Fibroblast of skin of abdomen (primary cell): ENCODE results near the gene MAPK8IP2.
"Not testable (repeated sequence)": the region's sequence is repeated elsewhere in the genome, so short reads cannot be mapped to it uniquely, and the experiment has no call there.

Experiments used
- DNase-seq: peaks from one replicate; pipeline ENCODE4 v3.0.0-alpha.2; 2013

MAPK8IP2 gene

DNA sequence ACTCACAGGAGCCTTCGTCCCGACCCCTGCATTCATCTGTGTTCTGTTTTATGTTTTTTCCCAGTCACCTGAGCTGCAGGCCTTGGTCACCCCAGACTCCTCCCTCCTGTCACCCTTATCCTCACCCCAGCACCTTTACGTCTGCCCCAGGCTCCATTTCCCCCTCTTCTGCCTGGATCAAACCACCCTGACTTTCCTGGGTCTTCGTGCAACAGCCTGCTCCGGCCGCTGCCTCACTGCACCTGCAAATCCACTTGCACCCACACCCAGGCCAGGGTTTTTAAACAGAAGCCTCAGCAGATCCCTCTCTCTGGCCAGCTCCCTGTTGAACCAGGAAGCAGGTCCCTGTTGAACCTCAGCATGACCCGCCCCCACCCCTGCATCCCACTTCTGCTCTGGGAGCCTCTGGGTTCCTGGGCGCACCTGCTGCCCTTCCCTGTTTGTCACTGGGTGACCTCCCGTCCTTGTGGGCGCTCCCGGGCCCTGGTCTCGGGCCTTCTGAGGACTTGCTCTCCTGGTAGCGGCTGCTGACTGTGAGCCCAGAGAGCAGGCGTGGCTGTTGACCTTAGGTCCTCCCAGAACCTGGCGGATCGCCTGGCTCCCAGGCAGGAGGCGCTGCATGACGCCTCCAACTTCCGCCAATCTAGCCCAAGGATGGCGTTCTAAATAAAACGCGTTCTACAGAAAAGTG is 12.8 kb downstream of the MAPK8IP2 start:
- no peak for DNase-seq

DNA sequence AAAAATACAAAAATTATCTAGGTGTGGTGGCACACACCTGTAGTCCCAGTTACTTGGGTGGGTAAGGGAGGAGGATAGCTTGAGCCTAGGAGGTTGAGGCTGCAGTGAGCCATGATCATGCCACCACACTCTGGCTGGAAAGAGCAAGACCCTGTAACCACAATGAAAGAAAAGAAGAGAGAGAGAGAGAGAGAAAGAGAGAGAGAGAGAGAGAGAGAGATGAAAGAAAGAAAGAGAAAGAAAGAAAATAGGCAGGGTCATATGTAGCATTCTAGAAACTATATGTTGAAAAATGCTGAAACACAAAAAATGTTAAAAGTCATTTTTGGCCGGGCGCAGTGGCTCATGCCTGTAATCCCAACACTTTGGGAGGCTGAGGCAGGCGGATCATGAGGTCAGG is 13.7 kb downstream of the MAPK8IP2 start:
- DNase-seq: not testable (repeated sequence)

DNA sequence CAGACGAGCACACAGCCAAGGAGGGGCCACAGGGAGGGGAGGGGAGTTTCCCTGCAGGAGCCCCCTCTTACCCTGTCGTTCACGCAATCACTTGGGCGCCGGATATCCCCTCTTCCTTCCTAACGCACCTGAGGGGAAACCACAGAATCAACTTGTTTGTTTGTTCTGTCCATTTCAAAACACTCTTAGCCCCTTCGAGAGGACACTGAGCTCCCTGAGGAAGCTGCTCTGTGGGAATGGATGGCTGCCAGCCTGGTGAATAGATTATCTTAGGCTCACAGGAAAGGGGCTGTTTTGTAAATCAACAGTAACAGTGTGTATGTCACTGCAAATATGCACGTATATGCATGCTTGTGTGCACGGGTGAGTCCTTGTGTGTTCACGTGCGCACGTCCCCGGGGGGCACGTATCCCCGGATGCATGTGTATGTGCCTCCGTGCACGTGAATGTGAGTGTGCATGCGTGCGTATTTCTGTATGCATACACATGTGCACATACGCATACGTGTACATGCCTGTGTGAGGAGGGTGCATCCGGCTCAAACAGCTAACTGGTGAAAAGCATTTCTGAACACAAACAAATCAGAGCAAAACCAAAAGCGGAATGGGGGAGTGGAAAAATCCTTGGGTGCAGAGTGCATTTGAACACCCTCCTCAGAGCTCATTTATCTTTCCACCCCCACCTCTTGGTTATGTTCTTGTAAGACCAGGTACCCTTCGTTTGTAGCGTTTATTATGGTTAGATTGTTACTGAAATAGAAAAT is 20.2 kb downstream of the MAPK8IP2 start:
- DNase-seq: no peak

DNA sequence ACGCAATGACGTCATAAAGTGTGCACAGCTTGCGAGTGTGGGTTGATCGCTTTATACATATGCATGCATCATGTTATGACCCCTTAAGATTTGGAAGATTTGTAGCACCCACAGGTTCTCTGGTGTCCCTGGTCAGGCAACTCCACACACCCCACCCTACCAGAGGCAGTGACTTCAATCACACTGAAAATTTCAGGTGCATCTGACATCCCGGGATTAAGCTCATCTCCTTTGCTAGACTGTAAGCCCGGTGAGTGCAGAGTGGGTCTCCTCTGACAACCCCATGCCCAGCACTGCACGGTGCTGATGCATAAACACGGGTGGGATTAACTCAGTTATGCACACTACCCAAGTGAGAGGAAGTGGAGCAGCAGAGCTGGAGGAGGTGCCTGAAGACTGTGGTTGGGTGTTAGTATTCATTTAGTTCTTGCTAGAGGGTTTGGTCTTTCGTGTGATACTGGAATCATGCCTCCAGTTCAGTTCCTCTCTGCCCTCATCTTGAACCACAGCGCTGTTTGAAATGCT is 20.8 kb downstream of the MAPK8IP2 start:
- no peak for DNase-seq

DNA sequence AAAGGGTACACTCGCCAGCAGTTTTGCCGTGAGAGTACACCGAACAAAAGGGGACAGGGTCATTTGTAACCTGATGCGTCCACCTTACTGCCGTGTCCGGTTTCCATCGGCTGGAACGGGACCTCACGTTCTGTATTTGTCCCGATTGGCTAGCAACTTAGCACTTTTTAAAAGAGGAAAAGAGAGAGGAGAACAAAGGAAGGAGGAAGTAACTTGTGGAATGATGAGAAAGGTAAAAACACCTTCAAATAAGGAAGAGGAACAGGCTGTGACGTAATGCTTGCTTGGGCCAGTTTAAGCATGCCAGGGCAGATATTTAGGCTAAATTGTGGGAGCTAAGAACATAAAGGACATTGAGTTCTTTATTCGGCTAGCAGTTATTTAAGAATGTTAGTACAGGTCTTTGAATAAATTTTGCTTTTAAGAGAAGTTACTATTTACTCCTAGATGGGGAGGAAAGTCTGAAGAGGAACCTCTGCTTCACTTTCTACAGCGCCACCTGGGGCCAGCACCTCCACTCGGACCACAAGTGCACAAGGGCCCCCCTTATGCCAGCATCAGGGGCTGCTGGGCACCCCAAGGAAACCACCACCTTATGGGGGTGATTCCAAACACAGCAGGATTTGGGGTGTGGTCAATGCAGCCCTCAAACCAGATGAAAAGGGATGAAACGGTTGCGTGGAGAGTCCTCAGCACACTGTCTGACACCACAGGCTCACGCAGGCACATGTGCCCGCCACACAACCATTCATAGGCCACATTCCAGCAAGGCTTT is 21.5 kb downstream of the MAPK8IP2 start:
- DNase-seq: no peak

DNA sequence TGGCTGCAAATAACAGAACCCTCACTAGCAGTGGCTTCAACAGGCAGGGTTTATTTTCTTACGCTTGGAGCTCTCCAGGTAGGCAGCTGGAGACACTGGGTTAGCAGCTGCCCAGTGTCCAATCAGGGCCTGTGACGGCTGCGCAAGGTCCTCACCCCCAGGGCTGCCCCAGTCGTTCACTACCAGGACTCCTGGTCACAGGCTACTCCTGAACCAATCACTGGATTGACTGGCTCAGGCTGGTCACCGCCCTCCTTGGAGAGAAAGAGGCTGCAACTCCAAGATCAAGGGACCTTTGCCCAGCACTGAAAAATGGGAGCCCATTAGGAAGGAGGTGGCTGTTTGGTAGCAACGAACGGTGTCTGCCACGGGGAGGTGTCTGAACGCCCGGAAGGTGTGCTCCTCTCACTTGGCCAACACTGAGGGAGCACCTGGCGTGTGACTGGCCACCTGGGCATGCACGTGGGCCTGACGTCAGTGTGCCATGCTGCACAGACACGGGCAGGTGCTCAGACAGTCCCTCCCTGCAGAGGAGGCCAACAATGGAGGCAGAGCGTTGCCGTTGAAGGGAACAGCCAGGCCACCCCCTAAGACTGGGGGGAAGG is 22.2 kb downstream of the MAPK8IP2 start:
- no peak for DNase-seq

DNA sequence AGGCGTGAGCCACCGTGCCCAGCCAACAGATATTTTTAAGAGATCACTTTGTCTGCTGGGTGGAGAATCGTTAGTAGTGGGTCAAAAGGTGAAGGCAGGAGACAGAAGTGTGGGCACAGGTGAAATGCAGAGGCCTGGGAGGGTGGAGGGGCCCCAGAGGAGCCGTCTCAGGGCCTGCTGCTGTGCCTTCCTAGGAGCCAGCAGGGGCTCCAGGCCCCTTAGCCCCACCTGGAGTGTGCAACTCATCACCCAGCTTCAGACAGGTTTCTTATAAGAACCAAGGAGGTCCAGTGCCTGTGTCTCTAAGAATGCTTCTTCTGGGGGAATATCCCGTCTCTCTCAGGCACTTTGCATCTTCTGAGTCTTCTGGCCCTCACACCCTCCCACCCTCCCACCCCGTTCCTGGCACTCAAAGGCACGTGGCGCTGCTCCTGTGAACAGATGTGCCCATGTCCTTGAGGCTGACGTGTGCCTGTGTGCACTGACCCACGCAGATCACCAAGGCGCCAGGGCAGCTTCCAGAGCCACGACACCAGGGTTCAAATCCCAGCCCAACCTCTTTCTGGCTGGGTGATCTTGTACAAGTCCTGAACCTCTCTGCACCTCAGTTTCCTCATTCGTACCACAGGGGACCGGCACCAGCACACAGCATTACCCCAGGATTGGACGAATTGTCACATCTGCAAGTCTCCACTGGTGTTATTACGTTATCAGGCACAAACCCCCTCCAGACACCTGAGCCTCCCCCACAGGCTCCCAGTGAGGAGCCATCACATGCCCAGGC is 23.9 kb downstream of the MAPK8IP2 start:
- no peak for DNase-seq

DNA sequence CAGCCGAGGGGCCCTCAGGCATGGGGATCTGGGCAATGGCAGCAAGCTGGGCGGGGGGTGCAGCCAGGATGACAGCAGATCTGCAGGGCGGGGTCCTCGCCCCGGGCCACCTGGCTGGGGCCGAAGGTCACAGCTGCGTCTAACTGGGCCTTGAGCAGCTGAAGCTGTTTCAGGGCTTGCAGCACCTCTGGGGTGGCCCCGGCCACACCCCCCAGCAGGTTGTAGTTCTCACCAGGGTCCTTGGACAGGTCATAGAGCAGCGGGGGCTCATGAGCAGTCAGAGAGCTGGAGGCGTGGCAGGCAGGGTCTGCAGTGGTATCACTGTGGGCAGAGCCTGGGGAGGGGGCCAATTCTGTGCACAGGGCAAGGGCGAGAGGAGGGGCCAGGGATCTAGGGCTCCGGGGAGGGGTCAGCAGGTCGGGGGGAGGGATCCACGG is 24.6 kb downstream of the MAPK8IP2 start:
- DNase-seq: no peak

DNA sequence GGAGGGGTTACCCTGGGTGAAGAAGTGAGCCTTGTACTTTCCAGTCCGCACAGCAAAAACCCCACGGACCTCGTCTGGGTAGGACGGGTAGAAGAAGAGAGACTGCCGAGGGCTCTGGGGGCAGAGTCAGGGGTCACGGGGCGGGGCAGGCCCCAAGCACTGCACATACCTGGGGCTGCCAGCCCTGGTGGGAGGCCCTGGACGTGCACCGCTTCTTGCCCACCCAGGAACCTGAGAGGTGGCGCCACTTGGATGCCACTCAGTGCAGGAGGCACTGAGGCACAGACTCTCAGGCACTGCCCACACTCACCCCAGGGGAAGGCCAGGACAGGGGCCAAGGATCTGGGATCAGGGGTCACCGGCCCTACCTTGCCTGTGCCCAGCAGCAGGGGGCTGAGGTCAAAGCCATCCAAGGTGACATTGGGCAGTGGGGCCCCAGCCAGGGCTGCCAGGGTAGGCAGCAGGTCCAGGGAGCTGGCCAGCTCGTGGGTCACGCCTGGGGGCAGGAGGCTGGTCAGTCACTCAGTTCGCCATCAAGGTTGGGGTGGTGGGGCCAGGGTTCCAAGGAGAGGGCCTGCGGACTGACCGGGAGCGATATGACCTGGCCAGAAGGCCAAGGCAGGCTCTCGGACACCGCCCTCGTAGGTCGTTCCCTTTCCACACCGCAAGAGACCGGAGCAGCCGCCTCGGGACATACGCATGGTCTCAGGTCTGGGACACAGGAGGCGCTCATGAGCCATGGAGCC is 25.1 kb downstream of the MAPK8IP2 start:
- DNase-seq: no peak

DNA sequence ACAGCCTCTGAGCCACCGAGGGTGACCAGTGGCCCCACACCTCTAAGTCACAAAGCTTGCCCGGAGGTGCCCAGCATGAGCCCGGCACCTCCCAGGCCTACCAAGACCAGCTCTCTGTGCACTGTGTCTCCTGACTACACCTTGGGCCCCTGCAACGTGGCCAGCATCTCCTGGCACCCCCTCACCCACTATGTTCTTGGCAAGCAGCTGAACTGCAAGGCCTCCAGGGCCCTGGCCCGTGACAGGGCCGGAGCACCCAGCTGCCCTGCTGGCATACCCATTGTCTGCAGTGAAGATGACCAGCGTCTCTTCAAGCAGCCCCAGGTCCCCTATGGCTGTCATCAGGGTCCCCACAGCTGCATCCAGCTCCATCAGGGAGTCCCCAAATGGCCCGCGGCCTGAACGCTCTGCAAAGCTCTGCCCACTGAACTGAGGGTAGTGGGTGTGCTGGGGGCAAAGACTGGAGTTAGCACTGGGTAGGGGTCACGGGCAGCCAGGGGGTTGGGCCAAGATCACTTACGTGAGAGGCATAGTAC is 25.8 kb downstream of the MAPK8IP2 start:
- no peak for DNase-seq

DNA sequence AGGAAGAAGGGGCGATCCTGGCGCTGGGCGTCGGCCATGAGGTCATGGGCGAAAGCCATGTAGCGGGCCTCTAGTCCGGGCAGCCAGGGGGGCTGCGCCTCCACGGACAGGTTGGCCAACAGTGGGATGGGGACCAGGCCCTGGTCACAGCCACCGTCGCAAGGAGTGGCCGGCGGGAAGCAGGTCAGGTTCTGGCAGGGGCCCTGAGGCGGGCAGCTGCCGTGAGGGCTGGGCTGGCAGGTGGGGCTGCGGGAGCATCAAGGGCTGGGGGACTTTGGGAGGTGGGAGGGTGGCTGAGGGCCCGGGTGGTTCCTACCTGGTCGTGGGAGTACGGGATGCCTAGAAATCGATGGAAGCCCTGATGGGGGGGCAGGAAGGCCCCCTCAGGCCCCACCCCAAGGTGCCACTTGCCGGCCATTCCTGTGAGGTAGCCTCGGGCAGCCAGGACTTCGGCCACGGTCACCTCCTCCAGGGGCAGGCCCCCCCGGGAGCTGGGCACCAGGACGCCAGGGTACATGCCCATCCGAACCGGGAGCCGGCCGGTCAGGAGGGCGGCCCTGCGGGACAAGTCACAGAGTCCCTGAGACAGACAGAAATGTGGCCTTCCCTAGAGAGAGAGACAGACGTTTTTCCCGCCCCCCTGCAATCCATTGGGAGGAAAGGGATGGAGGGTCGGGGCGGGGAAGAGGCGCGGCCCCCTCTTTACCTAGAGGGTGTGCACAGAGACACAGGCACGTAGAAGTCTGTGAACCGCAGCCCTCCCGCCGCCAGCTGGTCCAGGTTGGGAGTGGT is 26.5 kb downstream of the MAPK8IP2 start:
- no peak for DNase-seq

DNA sequence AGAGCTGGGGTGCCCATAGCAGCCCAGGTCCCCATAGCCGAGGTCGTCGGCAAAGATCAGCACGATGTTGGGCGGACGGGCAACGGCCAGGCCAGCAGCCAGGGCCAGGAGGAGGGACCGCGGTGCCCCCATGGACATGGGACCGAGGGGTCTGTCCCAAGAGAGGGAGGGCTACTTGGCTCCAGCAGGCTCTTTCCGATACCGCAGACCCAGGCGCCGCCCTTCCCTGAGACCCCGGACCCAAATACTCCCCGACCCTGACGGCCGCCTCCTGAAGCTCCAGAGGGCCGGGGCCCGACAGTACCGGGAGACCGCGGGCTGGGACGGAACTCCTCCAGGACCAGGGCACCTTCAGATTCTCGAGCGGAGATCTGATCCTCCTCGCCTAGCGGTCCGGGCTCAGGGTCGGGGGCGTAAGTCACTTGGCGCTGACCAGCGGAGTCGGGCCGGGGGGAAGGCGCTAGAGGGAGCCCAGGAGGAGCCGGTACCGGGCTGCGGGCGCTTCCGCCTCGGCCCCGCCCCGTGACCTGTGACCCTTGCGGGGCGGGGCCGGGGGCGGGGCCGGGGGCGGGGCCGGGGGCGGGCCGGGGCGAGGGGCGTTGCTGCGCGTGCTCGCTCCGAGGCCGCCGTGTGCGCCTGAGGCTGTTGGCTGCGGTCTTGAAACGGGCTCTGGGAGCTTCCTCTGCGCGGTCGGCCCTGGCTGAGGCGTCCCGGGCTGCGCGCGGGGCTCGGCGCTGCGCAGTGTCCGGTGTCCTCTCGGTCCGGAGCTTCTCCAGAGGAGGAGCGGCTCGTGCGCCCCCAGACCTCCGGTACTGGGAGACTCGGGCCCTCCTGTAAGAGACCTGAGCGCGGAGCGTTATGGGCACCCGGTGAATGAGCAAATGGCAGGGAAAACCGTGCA is 27.3 kb downstream of the MAPK8IP2 start, which contains the start of gene ARSA:
Gene ARSA (minus strand): TSS at position 511 of the 901 bp plus-strand sequence. CDS start 373 bp downstream, at position 138.
- DNase-seq: peak; percentile 83

DNA sequence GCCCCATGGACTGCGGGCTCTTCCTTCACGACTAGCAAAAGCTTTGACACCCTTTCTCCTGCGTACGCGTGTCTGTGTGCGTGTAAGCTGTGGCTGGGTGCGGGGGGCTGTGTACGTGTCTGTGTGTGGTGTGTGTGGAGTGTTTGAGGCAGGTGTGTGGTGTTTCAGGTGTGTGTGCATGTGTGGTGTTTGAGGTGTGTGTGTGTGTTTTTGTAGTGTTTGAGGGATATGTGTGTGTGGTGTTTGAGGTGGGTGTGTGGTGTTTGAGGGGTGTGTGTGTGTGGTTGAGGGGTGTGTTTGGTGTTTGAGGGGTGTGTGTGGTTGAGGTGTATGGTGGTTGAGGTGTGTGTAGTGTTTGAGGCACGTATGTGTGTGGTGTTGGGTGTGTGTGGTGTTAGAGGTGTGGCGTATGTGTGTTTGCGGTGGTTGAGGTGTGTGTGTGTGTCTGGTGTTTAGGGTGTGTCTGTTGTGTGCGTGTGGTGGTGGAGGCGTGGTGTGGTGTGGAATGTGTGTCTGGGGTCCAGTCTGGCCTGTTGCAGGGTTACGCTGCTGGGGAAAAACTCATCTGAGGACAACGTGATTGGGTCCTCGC is 28.0 kb downstream of the MAPK8IP2 start:
- DNase-seq: no peak

DNA sequence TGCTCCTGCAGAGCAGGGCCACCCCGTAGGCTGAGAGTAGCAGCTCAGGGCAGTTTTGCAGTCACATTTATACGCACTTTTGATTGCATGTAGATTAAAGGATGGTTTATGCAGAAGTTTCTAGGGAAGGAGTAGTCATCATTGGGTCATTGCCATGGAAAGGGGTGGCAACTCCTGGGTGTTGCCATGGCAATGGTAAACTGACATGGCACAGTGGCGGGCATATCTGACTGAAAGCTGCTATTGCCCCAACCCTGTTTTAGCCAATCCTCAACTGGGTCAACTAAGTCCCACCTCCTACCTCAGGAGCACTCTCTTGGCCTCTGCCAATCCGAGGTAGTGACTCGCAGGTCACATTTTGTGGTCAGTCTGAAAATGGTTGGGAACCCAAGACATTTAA is 29.8 kb downstream of the MAPK8IP2 start:
- DNase-seq: no peak

DNA sequence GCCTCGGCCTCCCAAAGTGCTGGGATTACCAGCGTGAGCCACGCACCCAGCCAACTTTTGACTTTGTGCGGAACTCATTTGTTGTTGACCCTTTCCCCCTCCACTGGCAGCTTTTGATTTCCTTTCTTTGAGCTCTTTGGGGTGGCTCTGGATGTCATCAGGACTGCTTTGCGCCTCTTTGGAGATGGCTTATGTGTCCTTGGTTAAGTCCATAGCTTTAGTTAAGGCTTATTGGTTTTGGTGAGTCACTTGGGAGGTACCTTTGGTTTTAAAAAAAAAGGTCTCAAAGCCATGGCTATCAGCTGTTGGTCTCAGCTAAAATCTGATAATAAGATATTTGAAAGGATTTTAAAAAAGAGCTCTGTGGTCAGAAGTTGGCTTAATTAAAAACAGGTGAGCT is 32.5 kb downstream of the MAPK8IP2 start:
- DNase-seq: no peak

DNA sequence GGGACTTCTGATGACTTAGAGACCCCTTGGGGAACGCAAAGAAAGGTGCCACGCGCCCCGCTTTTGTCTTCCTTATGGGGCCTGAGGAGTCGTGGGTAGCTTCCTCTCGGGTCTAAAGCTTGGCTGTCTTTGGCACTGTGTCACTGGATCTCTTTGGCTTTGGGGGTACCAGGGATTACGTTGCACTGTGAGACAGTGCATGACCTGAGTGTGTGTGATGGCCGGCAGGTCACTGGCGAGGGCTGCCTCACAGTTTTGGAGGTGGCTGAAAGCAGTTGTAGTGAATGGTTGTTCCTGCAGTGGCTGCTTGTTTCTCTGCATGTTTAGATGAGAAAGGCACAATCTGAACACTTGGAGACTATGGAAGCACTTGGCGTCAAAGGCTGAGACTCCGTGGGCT is 33.2 kb downstream of the MAPK8IP2 start:
- no peak for DNase-seq

DNA sequence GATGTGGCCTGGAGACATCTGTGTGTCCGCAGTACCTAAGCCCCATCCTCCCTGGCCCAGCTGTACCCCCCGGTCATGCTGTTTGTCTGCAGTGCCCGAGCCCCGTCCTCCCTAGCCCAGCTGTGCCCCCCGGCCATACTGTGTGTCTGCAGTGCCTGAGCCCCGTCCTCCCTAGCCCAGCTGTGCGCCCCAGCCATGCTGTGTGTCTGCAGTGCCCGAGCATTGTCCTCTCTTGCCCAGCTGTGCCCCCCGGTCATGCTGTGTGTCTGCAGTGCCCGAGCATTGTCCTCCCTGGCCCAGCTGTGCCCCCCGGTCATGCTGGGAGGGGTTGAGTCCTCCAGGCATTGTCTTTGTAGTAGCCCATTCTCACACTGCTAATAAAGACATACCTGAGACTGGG is 35.0 kb downstream of the MAPK8IP2 start:
- no peak for DNase-seq

DNA sequence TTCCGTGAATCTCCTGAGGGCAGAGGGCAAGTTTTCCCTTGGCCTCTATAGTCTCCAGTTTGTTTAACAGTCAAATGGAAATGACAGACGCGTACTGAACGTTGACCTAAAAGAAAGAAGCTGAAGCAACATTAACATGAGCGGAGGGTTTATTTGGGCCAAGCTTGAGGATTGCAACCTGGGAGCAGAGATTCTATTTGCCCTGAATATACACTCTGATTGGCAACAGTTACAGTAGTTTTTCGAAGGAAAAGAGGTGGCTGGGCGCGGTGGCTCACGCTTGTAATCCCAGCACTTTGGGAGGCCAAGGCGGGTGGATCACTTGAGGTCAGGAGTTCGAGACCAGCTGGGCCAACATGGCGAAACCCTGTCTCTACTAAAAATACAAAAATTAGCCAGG is 39.7 kb downstream of the MAPK8IP2 start:
- not testable (repeated sequence) for DNase-seq
